ENCODE data around the gene SMIM5.

DNA sequence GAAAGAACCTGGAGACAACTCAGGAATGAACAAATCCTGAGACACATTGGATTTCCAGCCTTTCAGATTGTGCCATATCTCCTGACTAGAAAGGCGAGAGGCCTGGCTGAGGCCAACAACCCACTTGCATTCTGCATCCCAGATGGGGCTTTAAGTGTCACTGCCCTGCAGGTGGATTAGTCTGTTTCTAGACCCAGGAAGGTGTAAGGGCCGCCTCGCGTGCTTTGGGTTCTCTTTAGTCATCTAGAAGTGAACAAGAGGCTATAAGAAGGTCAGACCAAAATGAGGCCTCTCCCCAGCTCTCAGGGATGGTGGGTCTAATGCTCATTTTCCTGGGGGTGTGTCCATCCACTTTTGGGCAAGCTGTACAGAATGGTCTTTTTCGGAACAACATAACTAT, 38.8 kb downstream of the SMIM5 start:
- TF ChIP-seq, protein P1, sequence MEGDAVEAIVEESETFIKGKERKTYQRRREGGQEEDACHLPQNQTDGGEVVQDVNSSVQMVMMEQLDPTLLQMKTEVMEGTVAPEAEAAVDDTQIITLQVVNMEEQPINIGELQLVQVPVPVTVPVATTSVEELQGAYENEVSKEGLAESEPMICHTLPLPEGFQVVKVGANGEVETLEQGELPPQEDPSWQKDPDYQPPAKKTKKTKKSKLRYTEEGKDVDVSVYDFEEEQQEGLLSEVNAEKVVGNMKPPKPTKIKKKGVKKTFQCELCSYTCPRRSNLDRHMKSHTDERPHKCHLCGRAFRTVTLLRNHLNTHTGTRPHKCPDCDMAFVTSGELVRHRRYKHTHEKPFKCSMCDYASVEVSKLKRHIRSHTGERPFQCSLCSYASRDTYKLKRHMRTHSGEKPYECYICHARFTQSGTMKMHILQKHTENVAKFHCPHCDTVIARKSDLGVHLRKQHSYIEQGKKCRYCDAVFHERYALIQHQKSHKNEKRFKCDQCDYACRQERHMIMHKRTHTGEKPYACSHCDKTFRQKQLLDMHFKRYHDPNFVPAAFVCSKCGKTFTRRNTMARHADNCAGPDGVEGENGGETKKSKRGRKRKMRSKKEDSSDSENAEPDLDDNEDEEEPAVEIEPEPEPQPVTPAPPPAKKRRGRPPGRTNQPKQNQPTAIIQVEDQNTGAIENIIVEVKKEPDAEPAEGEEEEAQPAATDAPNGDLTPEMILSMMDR (IDR thresholded peaks at IDR 0.05; ENCODE audit: low read length): no peak
- no peak for TF ChIP-seq EZH2phosphoT487 (IDR thresholded peaks at IDR 0.05; ENCODE audit: low read length)

All from MM.1S (cell line).